Astrocyte (in vitro differentiated cells and primary cell): ENCODE data around the gene CCR5.

ENCODE experiments used
- CTCF ChIP-seq: IDR thresholded peaks from 2 replicates; pipeline ENCODE4 v1.5.1; 2011; ENCODE audit warnings: low read depth, mild to moderate bottlenecking, inconsistent platforms, low read length, moderate library complexity; ENCODE audit not compliant: insufficient read depth
- EZH2 ChIP-seq: IDR thresholded peaks from 2 replicates; pipeline ENCODE4 v1.6.1; 2012; ENCODE audit warnings: mild to moderate bottlenecking, low read length, inconsistent platforms; ENCODE audit not compliant: insufficient read depth

- TF ChIP-seq CTCF = no peak
- no peak for TF ChIP-seq EZH2
Observed at GRCh38 chr3:46370839-46371518, at the start of gene CCR5.
